ENCODE data around the gene DYNLL2. TPM values are rescaled to one million over a fixed set of nuclear protein-coding genes. Genes with fewer than 3 reads are reported as not detected.
"Not testable (repeated sequence)": the region's sequence is repeated elsewhere in the genome, so short reads cannot be mapped to it uniquely, and the experiment has no call there.

DYNLL2 gene
- total RNA-seq, 4 donors from 2014 or later, result 13.0 to 18.5 (median 14.4) TPM

DNA sequence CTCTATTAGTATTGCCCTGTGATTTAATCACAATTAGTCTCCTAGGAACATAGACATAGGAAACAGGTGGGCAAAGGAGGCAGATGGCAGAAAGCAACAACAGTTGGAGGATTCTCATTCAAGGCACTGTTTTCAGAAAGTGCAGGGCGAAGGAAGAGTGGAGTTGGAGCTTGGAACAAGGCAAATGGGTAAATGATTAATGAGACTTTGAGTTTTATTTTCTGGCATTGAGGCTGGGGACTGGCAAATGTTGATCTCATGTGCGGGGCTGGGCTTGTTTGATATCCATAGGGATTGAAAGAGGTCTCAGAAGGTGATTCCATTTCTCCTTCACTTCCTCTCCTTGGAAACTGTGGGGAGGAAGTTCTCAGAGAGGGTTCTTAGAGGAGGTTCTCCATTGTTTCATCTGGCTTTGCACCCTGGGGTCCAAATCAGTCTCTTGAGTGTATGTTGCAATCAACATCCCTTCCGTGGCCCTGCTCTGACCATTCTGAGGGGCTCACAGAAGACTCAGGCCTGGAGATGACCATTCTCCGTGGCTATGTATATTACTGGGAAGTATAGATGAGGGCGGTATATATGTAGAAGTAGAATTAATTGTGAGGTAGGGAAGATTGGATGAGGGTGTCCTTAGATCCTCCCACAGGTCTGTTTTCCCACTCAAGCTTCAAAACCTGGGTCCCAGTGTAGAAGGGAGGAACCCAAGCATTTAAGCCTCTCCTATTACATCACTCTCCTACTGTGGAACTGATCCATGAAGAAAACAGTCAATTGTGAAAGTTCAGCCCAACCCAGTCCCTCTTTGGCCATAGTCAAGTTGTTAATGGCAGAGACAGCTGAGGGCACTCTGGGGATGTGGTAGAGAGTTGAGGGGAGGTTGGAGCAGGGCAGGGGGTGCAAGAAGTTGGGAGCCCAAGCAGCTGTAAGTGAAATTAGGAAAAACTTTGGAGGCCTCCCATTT, 39.7 kb upstream of the DYNLL2 start:
- Histone ChIP-seq H3K4me1 (peaks cover 0 to 10% (median 0%) of the 10 kb centered on the region in 3 donors), H3K27ac (no peak overlapping the region), H3K4me3 (no peak overlapping the region), H3K36me3 (no peaks in the 10 kb centered on the region), H3K27me3 (peaks cover 0 to 8% (median 0%) of the 10 kb centered on the region in 4 donors), H3K9me3 (no peaks in the 10 kb centered on the region)
- 84 to 85% methylated on average over 4 to 5 of the region's 5 CpGs for WGBS, 2 donors
- TF ChIP-seq, protein P1, sequence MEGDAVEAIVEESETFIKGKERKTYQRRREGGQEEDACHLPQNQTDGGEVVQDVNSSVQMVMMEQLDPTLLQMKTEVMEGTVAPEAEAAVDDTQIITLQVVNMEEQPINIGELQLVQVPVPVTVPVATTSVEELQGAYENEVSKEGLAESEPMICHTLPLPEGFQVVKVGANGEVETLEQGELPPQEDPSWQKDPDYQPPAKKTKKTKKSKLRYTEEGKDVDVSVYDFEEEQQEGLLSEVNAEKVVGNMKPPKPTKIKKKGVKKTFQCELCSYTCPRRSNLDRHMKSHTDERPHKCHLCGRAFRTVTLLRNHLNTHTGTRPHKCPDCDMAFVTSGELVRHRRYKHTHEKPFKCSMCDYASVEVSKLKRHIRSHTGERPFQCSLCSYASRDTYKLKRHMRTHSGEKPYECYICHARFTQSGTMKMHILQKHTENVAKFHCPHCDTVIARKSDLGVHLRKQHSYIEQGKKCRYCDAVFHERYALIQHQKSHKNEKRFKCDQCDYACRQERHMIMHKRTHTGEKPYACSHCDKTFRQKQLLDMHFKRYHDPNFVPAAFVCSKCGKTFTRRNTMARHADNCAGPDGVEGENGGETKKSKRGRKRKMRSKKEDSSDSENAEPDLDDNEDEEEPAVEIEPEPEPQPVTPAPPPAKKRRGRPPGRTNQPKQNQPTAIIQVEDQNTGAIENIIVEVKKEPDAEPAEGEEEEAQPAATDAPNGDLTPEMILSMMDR (IDR thresholded peaks at IDR 0.05), result no peak
- TF ChIP-seq POLR2A (IDR thresholded peaks at IDR 0.05), result no peak
- intact Hi-C loops (cut with DNase I), result no loop called here
- no peak for DNase-seq

DNA sequence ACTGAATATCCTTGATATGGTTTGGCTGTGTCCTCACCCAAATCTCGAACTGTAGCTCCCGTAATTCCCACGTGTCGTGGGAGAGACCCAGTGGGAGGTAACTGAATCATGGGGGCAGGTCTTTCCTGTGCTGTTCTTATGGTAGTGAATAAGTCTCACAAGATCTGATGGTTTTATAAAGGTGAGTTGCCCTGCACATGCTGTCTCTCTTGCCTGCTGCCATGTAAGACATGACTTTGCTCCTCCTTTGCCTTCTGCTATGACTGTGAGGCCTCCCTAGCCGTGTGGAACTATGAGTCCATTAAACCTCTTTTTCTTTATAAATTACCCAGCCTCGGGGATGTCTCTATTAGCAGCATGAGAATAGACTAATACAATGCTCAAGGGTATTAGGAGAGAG, 39.0 kb upstream of the DYNLL2 start:
- WGBS, 2 donors, result 80 to 87% methylated on average over 6 of the region's 6 CpGs
- intact Hi-C loops (cut with DNase I); H3K4me3 ChIP-seq: not testable (repeated sequence)

DNA sequence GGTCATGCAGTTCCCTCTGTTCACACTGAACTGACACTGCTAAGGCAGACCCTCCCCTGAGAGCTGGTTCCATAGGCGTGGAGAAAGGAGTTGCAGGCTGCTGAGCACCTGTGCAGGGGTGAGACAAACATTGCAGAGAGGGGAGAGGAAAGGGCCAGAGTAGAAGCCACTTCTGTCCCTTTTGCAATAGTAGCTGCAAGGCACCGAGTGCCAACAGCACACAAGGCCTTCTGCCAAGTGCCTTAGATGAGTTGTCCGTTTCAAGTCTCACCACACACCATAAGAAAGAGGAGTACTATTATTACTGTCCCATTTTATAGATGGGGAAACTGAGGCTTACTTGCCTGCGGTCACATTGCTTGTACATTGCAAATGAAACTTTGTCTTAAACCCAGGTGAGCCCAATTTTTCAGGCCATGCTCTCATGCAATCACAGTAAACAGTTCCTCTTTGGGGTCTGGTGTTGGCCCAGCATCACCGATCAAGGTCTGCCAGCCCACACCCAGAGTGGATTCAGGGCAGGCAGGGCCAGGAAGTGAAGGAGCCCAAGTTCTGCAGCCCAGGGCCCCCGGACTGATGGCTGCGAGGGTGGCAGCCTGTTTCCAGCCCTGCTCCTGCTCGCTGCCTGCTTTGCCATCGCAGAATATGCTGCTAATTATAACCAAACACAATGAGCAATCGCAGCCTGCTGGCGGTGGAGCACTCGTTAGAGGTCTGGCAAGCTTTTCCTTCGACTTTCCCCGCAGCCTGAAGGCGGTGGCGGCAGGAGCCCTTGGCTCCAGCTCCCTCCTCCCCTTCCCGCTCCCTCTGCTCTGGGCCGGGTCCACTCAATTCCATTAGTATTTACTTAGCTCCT, 36.8 kb upstream of the DYNLL2 start:
- 75 to 81% methylated on average over 7 to 12 of the region's 18 CpGs for WGBS, 2 donors
- DNase-seq, result no peak
- no peaks in the 10 kb centered on the region for H3K36me3 ChIP-seq

More for the DNA sequence above, 39.0 kb upstream of the DYNLL2 start:
- H3K27ac ChIP-seq, DNase-seq, H3K9me3 ChIP-seq, H3K36me3 ChIP-seq, H3K4me1 ChIP-seq, H3K27me3 ChIP-seq: not testable (repeated sequence)

DNA sequence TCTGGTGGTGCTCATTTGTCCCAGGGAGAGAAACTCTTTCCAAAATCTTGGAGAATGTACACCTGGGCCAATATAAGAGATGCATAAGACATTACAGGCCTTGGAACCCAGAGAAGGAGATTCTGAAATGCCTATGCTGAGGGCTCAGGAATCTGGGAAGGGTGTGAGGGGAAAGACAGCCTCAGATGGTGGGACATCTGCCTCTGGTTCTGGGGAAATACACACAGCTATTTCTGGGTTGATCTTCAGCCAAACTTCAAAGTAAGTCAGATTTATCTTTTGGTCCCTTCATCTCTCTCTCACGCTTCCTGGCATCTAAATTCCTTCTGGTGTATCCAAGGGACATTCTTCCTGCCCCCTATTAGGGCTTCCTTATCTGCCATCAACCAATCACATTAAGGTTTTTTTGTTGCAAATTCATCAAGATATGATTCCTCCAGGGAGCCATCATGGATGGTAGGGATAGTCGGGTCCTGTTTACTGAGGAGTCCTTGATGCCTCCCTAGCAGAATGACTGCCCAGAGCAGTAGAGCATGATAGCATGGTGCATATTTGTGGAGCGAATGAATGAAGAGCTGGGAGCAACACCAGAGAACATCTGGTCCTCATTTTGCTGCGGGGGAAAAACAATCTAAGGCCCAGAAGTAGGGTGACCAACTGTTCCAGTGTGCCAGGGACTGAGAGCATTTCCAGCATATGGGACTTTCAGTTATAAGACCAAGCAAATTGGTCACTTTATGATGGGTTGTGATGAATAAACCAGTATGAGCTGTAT, 35.7 kb upstream of the DYNLL2 start:
- DNase-seq, result no peak
- intact Hi-C loops (cut with DNase I), result no loop called here
- 81 to 83% methylated on average over 4 of the region's 4 CpGs for WGBS, 2 donors

More for the DNA sequence above, 36.8 kb upstream of the DYNLL2 start:
- Histone ChIP-seq H3K27ac (no peak overlapping the region), H3K4me1 (peaks cover 0 to 10% (median 0%) of the 10 kb centered on the region in 3 donors), H3K9me3 (no peaks in the 10 kb centered on the region), H3K4me3 (no peak overlapping the region), H3K27me3 (peaks cover 0 to 8% (median 0%) of the 10 kb centered on the region in 4 donors)
- intact Hi-C loops (cut with DNase I), result no loop called here
- no peak for TF ChIP-seq POLR2A (IDR thresholded peaks at IDR 0.05)
- TF ChIP-seq, protein P1 (IDR thresholded peaks at IDR 0.05), result no peak

More for the DNA sequence above, 35.7 kb upstream of the DYNLL2 start:
- no peaks in the 10 kb centered on the region for H3K9me3 ChIP-seq
- H3K27ac ChIP-seq, result no peak overlapping the region
- H3K4me3 ChIP-seq, result no peak overlapping the region
- no peaks in the 10 kb centered on the region for H3K36me3 ChIP-seq
- TF ChIP-seq POLR2A (IDR thresholded peaks at IDR 0.05), result no peak
- TF ChIP-seq, protein P1 (IDR thresholded peaks at IDR 0.05), result no peak
- H3K4me1 ChIP-seq, result peaks cover 0 to 10% (median 0%) of the 10 kb centered on the region in 3 donors
- H3K27me3 ChIP-seq, result peaks cover 0 to 1% (median 0%) of the 10 kb centered on the region in 4 donors

Data from esophagus squamous epithelium (tissue), 5 donors.